ENCODE data around the gene PDE1A.

GRCh38 chr2:182319556-182320505 is 107.0 kb downstream of the PDE1A start:
- TF ChIP-seq CTCF (IDR thresholded peaks at IDR 0.05), result no peak
- TF ChIP-seq POLR2A (IDR thresholded peaks at IDR 0.05; ENCODE audit: low read length), result no peak
- TF ChIP-seq EP300 (IDR thresholded peaks at IDR 0.05), result no peak
- TF ChIP-seq ZC3H11A (IDR thresholded peaks at IDR 0.05), result no peak
- TF ChIP-seq RFX5 (IDR thresholded peaks at IDR 0.05), result no peak
- no peak for TF ChIP-seq USF2 (IDR thresholded peaks at IDR 0.05)
- TF ChIP-seq SMC3 (IDR thresholded peaks at IDR 0.05), result no peak
- TF ChIP-seq ESRRA (IDR thresholded peaks at IDR 0.05; ENCODE audit: borderline replicate concordance, low read length), result no peak
- TF ChIP-seq JUN (IDR thresholded peaks at IDR 0.05), result no peak

Measured in A549 (cell line).